ENCODE measurements around the gene ST14.
"Not testable (repeated sequence)": the region's sequence is repeated elsewhere in the genome, so short reads cannot be mapped to it uniquely, and the experiment has no call there.

The ST14 gene

DNA sequence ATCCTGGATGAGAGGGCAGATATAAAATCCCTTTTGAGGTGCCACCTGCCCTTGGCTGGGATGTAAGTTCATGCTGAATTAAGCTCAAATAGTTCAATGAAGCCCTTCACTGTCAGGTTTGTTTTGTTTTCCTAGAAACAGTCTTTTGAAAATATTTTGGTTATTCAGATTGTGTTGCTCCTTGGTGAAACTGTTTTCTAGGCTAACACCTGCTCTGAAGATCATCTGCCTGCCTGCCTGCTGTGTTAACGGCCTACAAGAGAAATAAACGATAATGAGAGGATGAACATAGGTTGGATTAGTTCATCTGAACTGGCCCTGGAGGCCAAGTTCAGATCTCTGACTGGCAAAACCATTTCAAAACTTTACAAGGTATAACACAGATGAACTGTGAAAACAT, 87.7 kb downstream of the ST14 start:
- peaks cover 26% of the 10 kb centered on the region for H3K4me1 ChIP-seq (ENCODE audit: insufficient read depth, low read length)
- H3K9ac ChIP-seq (ENCODE audit: low read length): no peak overlapping the region
- H3K4me3 ChIP-seq (ENCODE audit: low read depth in 1 of 2, low read length in 2 of 2): no peak overlapping the region
- no peaks in the 10 kb centered on the region for H3K36me3 ChIP-seq (ENCODE audit: insufficient read depth, low read length)
- H3K9me3 ChIP-seq (ENCODE audit: low read length): no peaks in the 10 kb centered on the region
- no peaks in the 10 kb centered on the region for H3K27me3 ChIP-seq (ENCODE audit: control insufficient read depth in 1 of 2, insufficient read depth in 2 of 2, low read length in 2 of 2)
- H3K27ac ChIP-seq (ENCODE audit: low read depth, low read length): no peak overlapping the region

DNA sequence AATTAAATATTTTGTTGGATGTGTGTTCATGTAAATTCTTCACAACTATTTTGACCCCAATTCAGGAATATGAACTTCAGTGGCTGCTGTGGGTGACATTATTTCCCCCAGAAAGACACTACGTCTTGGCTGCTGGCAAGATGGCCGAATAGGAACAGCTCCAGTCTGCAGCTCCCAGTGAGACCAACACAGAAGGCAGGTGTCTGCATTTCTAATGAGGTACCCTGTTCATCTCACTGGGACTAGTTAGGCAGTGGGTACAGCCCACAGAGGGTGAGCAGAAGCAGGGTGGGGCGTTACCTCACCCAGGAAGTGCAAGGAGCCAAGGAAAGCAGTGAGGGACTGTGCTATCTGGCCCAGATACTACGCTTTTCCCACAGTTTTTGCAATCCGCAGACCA, 89.8 kb downstream of the ST14 start:
- peaks cover 17% of the 10 kb centered on the region for H3K4me1 ChIP-seq (ENCODE audit: insufficient read depth, low read length)
- no peaks in the 10 kb centered on the region for H3K9me3 ChIP-seq (ENCODE audit: low read length)
- H3K27ac ChIP-seq (ENCODE audit: low read depth, low read length): no peak overlapping the region
- H3K4me3 ChIP-seq (ENCODE audit: low read depth in 1 of 2, low read length in 2 of 2): no peak overlapping the region
- H3K36me3 ChIP-seq (ENCODE audit: insufficient read depth, low read length): no peaks in the 10 kb centered on the region
- no peaks in the 10 kb centered on the region for H3K27me3 ChIP-seq (ENCODE audit: control insufficient read depth in 1 of 2, insufficient read depth in 2 of 2, low read length in 2 of 2)
- no peak overlapping the region for H3K9ac ChIP-seq (ENCODE audit: low read length)

DNA sequence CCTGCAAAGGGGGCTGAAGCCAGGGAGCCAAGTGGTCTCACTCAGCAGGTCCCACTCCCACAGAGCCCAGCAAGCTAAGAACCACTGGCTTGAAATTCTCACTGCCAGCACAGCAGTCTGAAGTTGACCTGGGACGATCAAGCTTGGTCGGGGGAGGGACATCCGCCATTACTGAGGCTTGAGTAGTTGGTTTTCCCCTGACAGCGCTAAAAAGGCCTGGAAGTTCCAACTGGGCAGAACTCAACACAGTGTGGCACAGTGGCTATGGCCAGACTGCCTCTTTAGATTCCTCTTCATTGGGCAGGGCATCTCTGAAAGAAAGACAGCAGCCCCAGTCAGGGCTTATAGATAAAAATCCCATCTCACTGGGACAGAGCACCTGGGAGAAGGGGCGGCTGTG, 90.3 kb downstream of the ST14 start:
- H3K4me1 ChIP-seq (ENCODE audit: insufficient read depth, low read length): peaks cover 17% of the 10 kb centered on the region
- H3K9me3 ChIP-seq (ENCODE audit: low read length); H3K36me3 ChIP-seq (ENCODE audit: insufficient read depth, low read length); H3K27ac ChIP-seq (ENCODE audit: low read depth, low read length); H3K4me3 ChIP-seq (ENCODE audit: low read depth in 1 of 2, low read length in 2 of 2); H3K27me3 ChIP-seq (ENCODE audit: control insufficient read depth in 1 of 2, insufficient read depth in 2 of 2, low read length in 2 of 2); H3K9ac ChIP-seq (ENCODE audit: low read length): not testable (repeated sequence)

DNA sequence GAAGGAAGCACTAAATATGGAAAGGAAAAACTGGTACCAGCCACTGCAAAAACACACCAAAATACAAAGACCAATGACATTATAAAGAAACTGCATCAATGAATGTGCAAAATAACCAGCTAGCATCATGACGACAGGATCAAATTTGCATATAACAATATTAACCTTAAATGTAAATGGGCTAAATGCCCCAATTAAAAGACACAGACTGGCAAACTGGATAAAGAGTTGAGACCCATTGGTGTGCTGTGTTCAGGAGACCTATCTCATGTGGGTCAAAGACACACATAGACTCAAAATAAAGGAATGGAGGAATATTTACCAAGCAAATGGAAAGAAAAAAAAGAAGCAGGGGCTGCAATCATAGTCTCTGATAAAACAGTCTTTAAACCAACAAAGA, 92.2 kb downstream of the ST14 start:
- not testable (repeated sequence) for H3K4me3 ChIP-seq (ENCODE audit: low read depth in 1 of 2, low read length in 2 of 2); H3K9ac ChIP-seq (ENCODE audit: low read length); H3K27me3 ChIP-seq (ENCODE audit: control insufficient read depth in 1 of 2, insufficient read depth in 2 of 2, low read length in 2 of 2); H3K36me3 ChIP-seq (ENCODE audit: insufficient read depth, low read length); H3K27ac ChIP-seq (ENCODE audit: low read depth, low read length); H3K9me3 ChIP-seq (ENCODE audit: low read length)
- peaks cover 10% of the 10 kb centered on the region for H3K4me1 ChIP-seq (ENCODE audit: insufficient read depth, low read length)

Measured in muscle layer of colon (tissue), 2 donors.